Upper lobe of left lung (tissue), 6 donors: ENCODE data around the gene PIAS4. TPM values are rescaled to one million over a fixed set of nuclear protein-coding genes. Genes with fewer than 3 reads are reported as not detected.
A peak's percentile ranks its signal among the peaks of the same experiment; 100 is the strongest.

ENCODE experiments used
- ATAC-seq, 2 donors: fragments of 200-7000 bp; cut with Tn5 transposase; one replicate each; pipeline ENCODE4 v1.9.1; 2022; ENCODE audit warnings: mild to moderate bottlenecking in 2 of 2, moderate library complexity in 2 of 2; ENCODE audit not compliant: low FRiP score in 2 of 2
- DNase-seq, 2 donors: peaks; one replicate each; pipeline ENCODE4 v3.0.0-alpha.2; 2019 to 2020
- H3K27ac ChIP-seq, 4 donors: fragments of 200-600 bp; sonication (generic); one replicate each; pipeline ENCODE4 v1.5.1; 2016 to 2019
- H3K27me3 ChIP-seq, 4 donors: fragments of 200-600 bp; sonication (generic); one replicate each; pipeline ENCODE4 v1.5.1; 2017 to 2019
- H3K36me3 ChIP-seq, 4 donors: fragments of 200-600 bp; sonication (generic); one replicate each; pipeline ENCODE4 v1.5.1; 2016 to 2019
- H3K4me1 ChIP-seq, 4 donors: fragments of 200-600 bp; sonication (generic); one replicate each; pipeline ENCODE4 v1.5.1; 2018 to 2019
- H3K4me3 ChIP-seq, 4 donors: fragments of 200-600 bp; sonication (generic); one replicate each; pipeline ENCODE4 v1.5.1; 2017 to 2019; ENCODE audit warnings: mild to moderate bottlenecking in 2 of 4, moderate library complexity in 1 of 4
- H3K9me3 ChIP-seq, 4 donors: fragments of 200-600 bp; sonication (generic); one replicate each; pipeline ENCODE4 v1.5.1; 2018 to 2019
- EP300 ChIP-seq, 4 donors: sonication (generic); formaldehyde crosslinking; IDR thresholded peaks; one replicate each; pipeline ENCODE4 v1.5.1; 2017; ENCODE audit warnings: antibody characterized with exemption in 4 of 4, control low read depth in 2 of 4
- POLR2A ChIP-seq, 4 donors: fragments of 450-650 bp; IDR thresholded peaks; one replicate each; pipeline ENCODE4 v1.5.1; 2016 to 2017; ENCODE audit warnings: antibody characterized with exemption in 4 of 4, mild to moderate bottlenecking in 2 of 4
- POLR2AphosphoS5 ChIP-seq, 2 donors: sonication (generic); formaldehyde crosslinking; IDR thresholded peaks; one replicate each; pipeline ENCODE4 v1.5.1; 2017; ENCODE audit warnings: antibody characterized with exemption in 2 of 2
- WGBS, 2 donors: methylation state at CpG; one replicate each; pipeline ENCODE4 v1.1.5; 2017 to 2018; 5-methylcytosine and 5-hydroxymethylcytosine counted together
- total RNA-seq, 6 donors: library from RNA; depleted of rRNA in 4 of 6; stranded (reverse); fragments of >200 nt in 4 of 6; gene quantifications; one replicate each; pipeline versions ENCODE4 v1.1.0 to v1.2.1, GENCODE V29; 2016 to 2021
- TF ChIP-seq, protein P1 (sequence below), 6 experiments: fragments of 450-650 bp in 4 of 6; fragments of 200-600 bp in 2 of 6; sonication (generic) in 2 of 6; IDR thresholded peaks; one replicate each; pipeline ENCODE4 v1.5.1; 2016 to 2019; ENCODE audit warnings: antibody characterized with exemption in 6 of 6
- donor health status: DM: no; HTN: no; CAD: no; lungs with moderate emphysema.
- donor health status: DM: no; HTN: yes; CAD: no; lungs with severe emphysema.

The PIAS4 gene
- total RNA-seq, 6 donors from 2014 or later: 13.7 to 53.4 (median 21.9) TPM

GRCh38 chr19:4035018-4035566 lies 27.6 kb downstream of the PIAS4 start:
- no peaks in the 10 kb centered on the region for H3K27me3 ChIP-seq
- ATAC-seq: peak in 1 of 2 donors; percentile 2
- no peak overlapping the region for H3K27ac ChIP-seq
- H3K9me3 ChIP-seq: no peaks in the 10 kb centered on the region
- DNase-seq: peak in 1 of 2 donors; percentile 67
- TF ChIP-seq EP300 (IDR thresholded peaks at IDR 0.05): no peak
- TF ChIP-seq, protein P1, sequence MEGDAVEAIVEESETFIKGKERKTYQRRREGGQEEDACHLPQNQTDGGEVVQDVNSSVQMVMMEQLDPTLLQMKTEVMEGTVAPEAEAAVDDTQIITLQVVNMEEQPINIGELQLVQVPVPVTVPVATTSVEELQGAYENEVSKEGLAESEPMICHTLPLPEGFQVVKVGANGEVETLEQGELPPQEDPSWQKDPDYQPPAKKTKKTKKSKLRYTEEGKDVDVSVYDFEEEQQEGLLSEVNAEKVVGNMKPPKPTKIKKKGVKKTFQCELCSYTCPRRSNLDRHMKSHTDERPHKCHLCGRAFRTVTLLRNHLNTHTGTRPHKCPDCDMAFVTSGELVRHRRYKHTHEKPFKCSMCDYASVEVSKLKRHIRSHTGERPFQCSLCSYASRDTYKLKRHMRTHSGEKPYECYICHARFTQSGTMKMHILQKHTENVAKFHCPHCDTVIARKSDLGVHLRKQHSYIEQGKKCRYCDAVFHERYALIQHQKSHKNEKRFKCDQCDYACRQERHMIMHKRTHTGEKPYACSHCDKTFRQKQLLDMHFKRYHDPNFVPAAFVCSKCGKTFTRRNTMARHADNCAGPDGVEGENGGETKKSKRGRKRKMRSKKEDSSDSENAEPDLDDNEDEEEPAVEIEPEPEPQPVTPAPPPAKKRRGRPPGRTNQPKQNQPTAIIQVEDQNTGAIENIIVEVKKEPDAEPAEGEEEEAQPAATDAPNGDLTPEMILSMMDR (IDR thresholded peaks at IDR 0.05): no peak
- no peak for TF ChIP-seq POLR2A (IDR thresholded peaks at IDR 0.05)
- no peak for TF ChIP-seq POLR2AphosphoS5 (IDR thresholded peaks at IDR 0.05)
- H3K4me3 ChIP-seq: no peak overlapping the region
- H3K4me1 ChIP-seq: peaks cover 0 to 13% (median 5%) of the 10 kb centered on the region in 4 donors
- peaks cover 6 to 88% (median 55%) of the 10 kb centered on the region in 4 donors for H3K36me3 ChIP-seq
- 87 to 91% methylated on average over 9 to 19 of the region's 19 CpGs for WGBS, 2 donors

DNA sequence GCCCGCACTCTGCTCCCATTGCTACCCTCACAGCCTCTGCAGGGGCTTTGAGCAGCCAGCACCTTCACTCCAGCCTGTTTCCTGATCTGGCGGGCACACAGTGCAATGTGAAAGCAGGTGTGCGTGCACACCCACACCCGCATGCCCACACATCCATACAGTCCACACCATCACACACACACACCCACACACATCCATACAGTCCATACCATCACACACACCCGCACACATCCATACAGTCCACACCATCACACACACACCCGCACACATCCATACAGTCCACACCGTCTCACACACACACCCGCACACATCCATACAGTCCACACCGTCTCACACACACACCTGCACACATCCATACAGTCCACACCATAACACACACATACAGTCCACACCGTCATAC lies 28.0 kb downstream of the PIAS4 start:
- Histone ChIP-seq H3K9me3 (no peaks in the 10 kb centered on the region), H3K4me1 (peaks cover 0 to 13% (median 5%) of the 10 kb centered on the region in 4 donors), H3K27ac (no peak overlapping the region), H3K27me3 (no peaks in the 10 kb centered on the region), H3K4me3 (no peak overlapping the region), H3K36me3 (peaks cover 6 to 83% (median 55%) of the 10 kb centered on the region in 4 donors)
- TF ChIP-seq POLR2A (IDR thresholded peaks at IDR 0.05): no peak
- no peak for TF ChIP-seq POLR2AphosphoS5 (IDR thresholded peaks at IDR 0.05)
- TF ChIP-seq, protein P1 (IDR thresholded peaks at IDR 0.05): no peak
- TF ChIP-seq EP300 (IDR thresholded peaks at IDR 0.05): no peak
- DNase-seq (no peak), ATAC-seq (peak in 1 of 2 donors; percentile 58)
- 83 to 89% methylated on average over 9 to 10 of the region's 10 CpGs for WGBS, 2 donors

GRCh38 chr19:4036576-4037300 lies 29.2 kb downstream of the PIAS4 start:
- Histone ChIP-seq H3K4me3 (no peak overlapping the region), H3K9me3 (no peaks in the 10 kb centered on the region), H3K36me3 (peaks cover 6 to 78% (median 55%) of the 10 kb centered on the region in 4 donors), H3K27me3 (no peaks in the 10 kb centered on the region), H3K27ac (no peak overlapping the region), H3K4me1 (peaks cover 0 to 13% (median 5%) of the 10 kb centered on the region in 4 donors)
- ATAC-seq (no peak), DNase-seq (peak in 1 of 2 donors; percentile 76)
- TF ChIP-seq, protein P1 (IDR thresholded peaks at IDR 0.05): no peak
- WGBS, 2 donors: 94 to 97% methylated on average over 18 to 19 of the region's 25 CpGs

DNA sequence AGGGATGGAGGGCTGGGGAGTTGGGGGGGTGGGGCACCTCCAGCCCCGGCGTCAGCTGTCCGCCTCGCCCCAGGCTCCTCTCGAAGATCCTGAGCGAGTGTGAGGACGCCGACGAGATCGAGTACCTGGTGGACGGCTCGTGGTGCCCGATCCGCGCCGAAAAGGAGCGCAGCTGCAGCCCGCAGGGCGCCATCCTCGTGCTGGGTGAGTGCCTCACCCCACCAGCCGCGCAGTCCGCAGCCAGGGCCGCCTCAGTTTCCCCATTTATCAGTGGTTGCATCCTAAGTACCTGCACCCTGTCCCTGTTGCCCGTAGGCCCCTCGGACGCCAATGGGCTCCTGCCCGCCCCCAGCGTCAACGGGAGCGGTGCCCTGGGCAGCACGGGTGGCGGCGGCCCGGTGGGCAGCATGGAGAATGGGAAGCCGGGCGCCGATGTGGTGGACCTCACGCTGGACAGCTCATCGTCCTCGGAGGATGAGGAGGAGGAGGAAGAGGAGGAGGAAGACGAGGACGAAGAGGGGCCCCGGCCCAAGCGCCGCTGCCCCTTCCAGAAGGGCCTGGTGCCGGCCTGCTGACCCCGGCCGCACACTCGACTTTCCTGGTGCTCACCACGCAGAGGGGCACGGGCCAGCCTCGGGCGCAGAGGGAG lies 29.9 kb downstream of the PIAS4 start:
- no peak overlapping the region for H3K4me3 ChIP-seq
- peaks cover 3 to 18% (median 7%) of the 10 kb centered on the region in 4 donors for H3K4me1 ChIP-seq
- H3K27me3 ChIP-seq: no peaks in the 10 kb centered on the region
- H3K9me3 ChIP-seq: no peaks in the 10 kb centered on the region
- H3K36me3 ChIP-seq: peaks cover 6 to 78% (median 53%) of the 10 kb centered on the region in 4 donors
- TF ChIP-seq, protein P1 (IDR thresholded peaks at IDR 0.05): no peak
- TF ChIP-seq EP300 (IDR thresholded peaks at IDR 0.05) (no peak), POLR2A (IDR thresholded peaks at IDR 0.05) (no peak), POLR2AphosphoS5 (IDR thresholded peaks at IDR 0.05) (no peak)
- no peak overlapping the region for H3K27ac ChIP-seq
- WGBS, 2 donors: 93 to 94% methylated on average over 41 to 54 of the region's 54 CpGs
- peak in 1 of 2 donors; percentile 77 for DNase-seq
- ATAC-seq: no peak
